GM12874 (cell line): Measurements from ENCODE around the gene TRERF1.

ENCODE experiments used
- TF ChIP-seq, protein P1 (sequence below): IDR thresholded peaks from 2 replicates; pipeline ENCODE4 v1.5.1; 2011; ENCODE audit warnings: low read depth, mild to moderate bottlenecking, control low read depth, low read length, moderate library complexity; ENCODE audit not compliant: insufficient read depth

Gene TRERF1

DNA sequence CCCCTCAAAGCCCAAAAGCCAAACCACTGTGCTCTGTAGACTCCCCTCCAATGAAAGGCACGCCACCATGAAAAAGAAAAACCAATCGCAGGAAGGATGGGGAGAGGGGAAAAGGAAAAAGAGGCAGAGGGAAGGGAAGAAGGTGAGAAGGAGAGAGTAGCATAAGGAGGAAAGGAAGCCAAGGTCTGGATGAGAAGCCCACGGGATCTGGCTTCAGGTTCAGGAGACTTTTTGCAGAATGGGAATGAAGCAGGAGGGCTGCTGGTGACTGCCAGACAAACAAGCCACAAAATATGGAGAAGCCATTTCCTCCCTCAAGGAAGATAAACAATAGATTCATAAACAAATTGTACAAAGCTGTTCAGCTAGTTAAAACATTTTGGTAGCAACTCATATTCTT lies 155.1 kb downstream of the TRERF1 start:
- TF ChIP-seq, protein P1, sequence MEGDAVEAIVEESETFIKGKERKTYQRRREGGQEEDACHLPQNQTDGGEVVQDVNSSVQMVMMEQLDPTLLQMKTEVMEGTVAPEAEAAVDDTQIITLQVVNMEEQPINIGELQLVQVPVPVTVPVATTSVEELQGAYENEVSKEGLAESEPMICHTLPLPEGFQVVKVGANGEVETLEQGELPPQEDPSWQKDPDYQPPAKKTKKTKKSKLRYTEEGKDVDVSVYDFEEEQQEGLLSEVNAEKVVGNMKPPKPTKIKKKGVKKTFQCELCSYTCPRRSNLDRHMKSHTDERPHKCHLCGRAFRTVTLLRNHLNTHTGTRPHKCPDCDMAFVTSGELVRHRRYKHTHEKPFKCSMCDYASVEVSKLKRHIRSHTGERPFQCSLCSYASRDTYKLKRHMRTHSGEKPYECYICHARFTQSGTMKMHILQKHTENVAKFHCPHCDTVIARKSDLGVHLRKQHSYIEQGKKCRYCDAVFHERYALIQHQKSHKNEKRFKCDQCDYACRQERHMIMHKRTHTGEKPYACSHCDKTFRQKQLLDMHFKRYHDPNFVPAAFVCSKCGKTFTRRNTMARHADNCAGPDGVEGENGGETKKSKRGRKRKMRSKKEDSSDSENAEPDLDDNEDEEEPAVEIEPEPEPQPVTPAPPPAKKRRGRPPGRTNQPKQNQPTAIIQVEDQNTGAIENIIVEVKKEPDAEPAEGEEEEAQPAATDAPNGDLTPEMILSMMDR, result no peak

DNA sequence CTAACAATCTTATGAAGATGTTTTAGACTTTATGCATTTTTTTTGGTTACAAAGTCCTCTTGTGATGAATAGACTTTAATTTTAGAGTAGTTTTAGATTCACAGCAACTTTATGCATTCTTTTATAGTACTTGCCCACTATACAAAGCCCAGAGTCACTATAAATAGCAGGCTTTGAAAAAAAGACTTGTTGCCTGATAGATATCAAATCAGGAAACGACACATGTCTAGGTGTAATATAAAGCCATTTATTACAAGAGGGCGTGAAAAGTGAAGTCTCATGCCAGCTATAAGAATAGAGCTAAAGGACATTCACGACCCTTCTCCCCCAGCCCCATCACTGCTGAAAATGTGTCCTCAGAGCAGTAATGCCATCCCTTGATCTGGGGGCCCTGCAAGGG lies 156.0 kb downstream of the TRERF1 start:
- TF ChIP-seq, protein P1, result no peak

DNA sequence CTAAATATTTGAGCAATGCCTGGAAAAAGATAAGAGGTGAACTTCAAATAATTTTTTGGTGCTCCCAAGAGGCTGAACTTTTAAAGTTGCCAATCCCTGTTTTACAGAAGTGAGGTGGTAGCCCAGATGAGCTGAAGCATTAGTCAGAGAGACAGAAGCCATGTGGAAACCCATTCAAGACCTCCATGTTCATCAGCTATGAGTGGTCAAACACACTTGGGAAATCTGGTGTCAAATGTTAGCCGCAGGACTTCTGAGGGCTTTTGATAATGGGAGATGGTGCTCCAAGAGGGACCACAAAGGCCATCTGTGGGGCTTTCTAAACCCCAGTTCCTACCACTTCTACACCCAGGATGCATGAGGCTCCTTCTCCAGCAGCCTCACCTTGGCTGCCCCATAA lies 156.5 kb downstream of the TRERF1 start:
- TF ChIP-seq, protein P1, result no peak

DNA sequence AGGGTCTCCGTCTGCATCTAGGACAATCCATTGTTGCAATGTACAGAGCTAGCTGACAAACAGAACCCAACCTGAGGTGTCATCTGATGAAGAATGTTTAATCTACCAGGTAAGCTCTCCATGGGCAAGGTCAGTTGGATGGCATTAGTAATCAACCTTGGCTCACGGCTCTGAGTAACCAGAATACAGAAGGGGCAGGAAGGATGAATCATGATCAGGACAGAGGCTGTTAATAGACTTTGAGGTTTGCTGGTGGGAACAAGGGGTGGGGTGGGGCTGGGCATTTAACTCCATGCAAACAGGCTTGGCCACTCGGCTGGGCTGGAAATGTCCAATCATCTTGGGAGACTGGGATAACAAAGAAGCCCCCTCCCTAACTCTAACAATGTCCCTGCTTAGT lies 157.0 kb downstream of the TRERF1 start:
- TF ChIP-seq, protein P1, result no peak

DNA sequence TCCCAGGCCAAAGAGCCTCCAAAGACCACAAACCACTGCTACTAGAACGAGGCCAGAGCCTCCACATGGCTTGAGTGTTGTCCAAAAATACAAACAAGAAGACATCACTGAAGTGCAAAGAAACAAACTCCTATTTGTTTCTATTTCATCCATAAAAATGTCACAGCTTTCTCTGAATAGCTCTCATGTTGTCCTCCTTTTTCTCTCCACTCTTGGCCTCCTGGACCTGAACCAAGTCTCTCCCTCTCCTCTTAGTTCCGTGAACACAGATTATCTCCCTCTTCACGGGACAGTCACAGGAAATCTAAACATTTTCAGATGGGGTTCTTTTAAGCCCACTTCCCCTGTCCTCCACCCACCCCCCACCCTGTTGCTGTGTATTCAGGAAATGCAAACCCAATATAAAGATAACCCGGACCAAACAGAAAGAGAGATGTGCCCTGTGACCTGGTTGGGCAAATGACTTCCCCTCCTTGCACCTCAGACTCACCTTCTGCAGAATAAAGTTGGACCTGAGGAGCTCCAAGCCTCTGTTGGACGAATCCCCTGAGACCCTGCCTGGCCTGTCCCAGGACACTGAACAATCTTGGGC lies 158.2 kb downstream of the TRERF1 start:
- TF ChIP-seq, protein P1, result no peak

DNA sequence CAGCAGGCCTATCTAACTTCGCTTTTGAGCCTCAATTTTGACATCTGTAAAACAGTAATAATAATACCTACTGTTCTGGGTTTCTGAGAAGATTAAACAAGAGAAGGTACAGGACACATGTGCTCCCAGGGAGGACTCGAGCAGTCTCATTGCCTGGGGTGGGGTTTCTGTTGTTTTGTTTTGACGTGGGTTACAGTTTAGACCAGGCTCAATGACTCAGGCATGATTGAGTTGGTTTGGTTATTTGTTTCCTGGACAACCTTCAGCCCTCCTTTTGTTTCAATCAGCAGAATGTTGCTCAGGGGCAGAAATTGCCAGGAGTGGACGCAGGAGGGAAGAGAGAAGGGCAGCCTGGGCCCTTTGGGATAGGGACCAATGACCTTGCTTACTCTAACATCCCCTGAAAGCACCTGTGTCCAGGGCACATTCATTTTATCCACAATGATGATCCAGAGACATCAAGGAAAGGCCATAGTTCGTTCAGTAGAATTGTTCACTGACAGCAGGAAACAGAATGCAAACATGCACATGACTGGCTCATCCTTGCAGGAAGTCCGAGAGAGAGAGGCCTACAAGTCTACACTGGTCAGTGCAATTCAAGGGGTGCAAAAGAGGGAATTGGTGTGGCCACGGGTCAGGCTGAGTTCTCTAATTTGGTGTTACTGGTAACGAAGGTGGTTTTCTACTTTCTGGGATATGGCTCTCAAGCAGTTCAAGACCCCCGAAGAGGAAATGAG lies 159.6 kb downstream of the TRERF1 start:
- TF ChIP-seq, protein P1, result no peak

DNA sequence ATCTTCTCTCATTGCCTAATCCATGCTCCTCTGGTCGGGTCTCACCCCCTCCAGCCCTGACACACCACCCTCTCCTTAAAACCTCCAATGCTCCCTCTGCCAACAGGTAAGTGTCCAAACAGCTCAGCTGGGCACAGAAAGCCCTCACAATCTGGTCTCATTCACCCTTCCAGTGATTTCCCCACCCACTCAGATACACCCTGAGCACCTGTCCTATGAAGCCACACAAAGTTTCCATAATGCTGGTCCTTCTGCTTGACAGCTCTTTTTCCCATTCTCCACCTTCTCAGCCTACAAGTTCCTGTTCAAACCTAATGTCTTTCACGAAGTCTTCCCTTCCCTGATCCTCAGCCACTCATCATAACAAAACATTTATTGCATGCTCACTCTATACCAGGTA lies 164.0 kb downstream of the TRERF1 start:
- TF ChIP-seq, protein P1, result no peak
